HT-29 (cell line): ENCODE results near the gene MFAP2. TPM values are rescaled to one million over a fixed set of nuclear protein-coding genes. Genes with fewer than 3 reads are reported as not detected.

Source experiments
- DNase-seq: peaks from one replicate; pipeline ENCODE4 v3.0.0-alpha.2; 2015; ENCODE audit warnings: low spot score
- total RNA-seq: library from RNA; depleted of rRNA; stranded (reverse); fragments of >200 nt; shearing (Covaris generic); gene quantifications from 2 replicates; pipeline ENCODE4 v1.2.3, GENCODE V29; 2014

MFAP2 gene
- total RNA-seq, 1 experiment from 2014 or later: 0.33 TPM

- DNase-seq: no peak
These were observed 27.9 kb upstream of the MFAP2 start for GRCh38 chr1:17008208-17008855.

GRCh38 chr1:17007121-17007520 lies 26.7 kb upstream of the MFAP2 start:
- no peak for DNase-seq

- DNase-seq: no peak
These were observed 24.9 kb upstream of the MFAP2 start for GRCh38 chr1:17005365-17005740.

- no peak for DNase-seq
These were observed 24.3 kb upstream of the MFAP2 start for GRCh38 chr1:17004466-17005364.

- DNase-seq: no peak
These were observed 22.1 kb upstream of the MFAP2 start for GRCh38 chr1:17002524-17002902.

- DNase-seq: no peak
These were observed 21.5 kb upstream of the MFAP2 start for GRCh38 chr1:17001760-17002523.

GRCh38 chr1:16999863-17000262 lies 19.4 kb upstream of the MFAP2 start:
- DNase-seq: no peak

GRCh38 chr1:16998589-16998988 lies 18.2 kb upstream of the MFAP2 start:
- no peak for DNase-seq

GRCh38 chr1:16996845-16997244 lies 16.4 kb upstream of the MFAP2 start:
- DNase-seq: no peak

GRCh38 chr1:16993521-16994038 lies 13.2 kb upstream of the MFAP2 start:
- DNase-seq: no peak

- no peak for DNase-seq
These were observed 12.3 kb upstream of the MFAP2 start for GRCh38 chr1:16992675-16993074.

- DNase-seq: no peak
These were observed 11.7 kb upstream of the MFAP2 start for GRCh38 chr1:16992102-16992501.

GRCh38 chr1:16991571-16991970 lies 11.2 kb upstream of the MFAP2 start:
- DNase-seq: no peak

- no peak for DNase-seq
These were observed 9.4 kb upstream of the MFAP2 start for GRCh38 chr1:16989676-16990391.

GRCh38 chr1:16988210-16988609 lies 7.8 kb upstream of the MFAP2 start:
- DNase-seq: no peak

- DNase-seq: no peak
These were observed 6.5 kb upstream of the MFAP2 start for GRCh38 chr1:16986962-16987361.

- DNase-seq: no peak
These were observed 6.1 kb upstream of the MFAP2 start for GRCh38 chr1:16986560-16986959.

GRCh38 chr1:16986113-16986512 lies 5.7 kb upstream of the MFAP2 start:
- DNase-seq: no peak

- no peak for DNase-seq
These were observed 4.3 kb upstream of the MFAP2 start for GRCh38 chr1:16984717-16985116.

GRCh38 chr1:16983649-16984048 lies 3.2 kb upstream of the MFAP2 start:
- no peak for DNase-seq

- DNase-seq: no peak
These were observed 2.5 kb upstream of the MFAP2 start for GRCh38 chr1:16982902-16983301.
